Stimulated activated naive CD8-positive, alpha-beta T cell treated with anti-CD3 and anti-CD28 coated beads, Interleukin-15, Interleukin-2, amounts not matched to agents 100 ng/mL and 50 ng/mL, for 24 hours (primary cell): Measurements from ENCODE around the gene SLC5A5.
"Not testable (repeated sequence)": the region's sequence is repeated elsewhere in the genome, so short reads cannot be mapped to it uniquely, and the experiment has no call there.

Source experiments
- H3K27ac Mint-ChIP-seq: one replicate; pipeline ENCODE4 v1.8.0; 2021; ENCODE audit warnings: mild to moderate bottlenecking, mixed read lengths
- H3K27me3 Mint-ChIP-seq: one replicate; pipeline ENCODE4 v1.8.0; 2021; ENCODE audit warnings: mixed read lengths
- H3K36me3 Mint-ChIP-seq: one replicate; pipeline ENCODE4 v1.8.0; 2021; ENCODE audit warnings: low read depth, mixed read lengths
- H3K4me1 Mint-ChIP-seq: one replicate; pipeline ENCODE4 v1.8.0; 2021; ENCODE audit warnings: low read depth, mixed read lengths
- H3K4me3 Mint-ChIP-seq: one replicate; pipeline ENCODE4 v1.8.0; 2021; ENCODE audit warnings: mild to moderate bottlenecking, mixed read lengths
- H3K9me3 Mint-ChIP-seq: one replicate; pipeline ENCODE4 v1.8.0; 2021; ENCODE audit warnings: mixed read lengths

Gene SLC5A5

DNA sequence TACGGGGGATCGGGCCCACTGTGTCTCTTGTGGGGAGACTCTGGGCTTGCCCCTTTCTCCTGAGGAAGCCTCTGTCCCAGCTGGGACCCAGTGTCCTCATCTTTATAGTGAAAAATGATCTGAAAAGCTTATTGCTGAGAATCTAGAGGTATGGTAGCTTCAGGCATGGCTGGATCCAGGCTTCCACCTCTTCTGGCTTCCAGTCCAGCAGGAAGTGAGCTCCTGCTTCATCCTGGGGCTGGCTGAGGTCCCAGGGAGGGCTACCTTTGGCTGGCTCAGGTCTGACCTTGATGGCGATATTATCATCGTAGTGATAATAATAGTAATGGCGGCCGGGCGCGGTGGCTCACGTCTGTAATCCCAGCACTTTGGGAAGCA is 3.0 kb downstream of the SLC5A5 start:
- no peaks in the 10 kb centered on the region for H3K9me3 Mint-ChIP-seq
- no peaks in the 10 kb centered on the region for H3K36me3 Mint-ChIP-seq
- H3K27me3 Mint-ChIP-seq = peaks cover 3% of the 10 kb centered on the region
- H3K4me1 Mint-ChIP-seq = peaks cover 8% of the 10 kb centered on the region
- H3K27ac Mint-ChIP-seq = no peak overlapping the region
- H3K4me3 Mint-ChIP-seq = peak overlapping the region; percentile 23

DNA sequence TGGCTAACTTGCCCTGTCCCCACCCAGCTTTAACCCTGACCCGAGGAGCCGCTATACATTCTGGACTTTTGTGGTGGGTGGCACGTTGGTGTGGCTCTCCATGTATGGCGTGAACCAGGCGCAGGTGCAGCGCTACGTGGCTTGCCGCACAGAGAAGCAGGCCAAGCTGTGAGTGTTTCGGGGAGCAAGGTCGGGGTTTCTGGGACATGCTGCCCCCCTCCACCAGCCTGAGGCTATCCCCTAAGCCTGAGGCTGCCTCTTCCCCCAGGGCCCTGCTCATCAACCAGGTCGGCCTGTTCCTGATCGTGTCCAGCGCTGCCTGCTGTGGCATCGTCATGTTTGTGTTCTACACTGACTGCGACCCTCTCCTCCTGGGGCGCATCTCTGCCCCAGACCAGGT is 6.0 kb downstream of the SLC5A5 start:
- H3K4me1 Mint-ChIP-seq = peaks cover 8% of the 10 kb centered on the region
- H3K27ac Mint-ChIP-seq = no peak overlapping the region
- no peaks in the 10 kb centered on the region for H3K36me3 Mint-ChIP-seq
- no peaks in the 10 kb centered on the region for H3K9me3 Mint-ChIP-seq
- H3K27me3 Mint-ChIP-seq = peaks cover 3% of the 10 kb centered on the region
- H3K4me3 Mint-ChIP-seq = no peak overlapping the region

DNA sequence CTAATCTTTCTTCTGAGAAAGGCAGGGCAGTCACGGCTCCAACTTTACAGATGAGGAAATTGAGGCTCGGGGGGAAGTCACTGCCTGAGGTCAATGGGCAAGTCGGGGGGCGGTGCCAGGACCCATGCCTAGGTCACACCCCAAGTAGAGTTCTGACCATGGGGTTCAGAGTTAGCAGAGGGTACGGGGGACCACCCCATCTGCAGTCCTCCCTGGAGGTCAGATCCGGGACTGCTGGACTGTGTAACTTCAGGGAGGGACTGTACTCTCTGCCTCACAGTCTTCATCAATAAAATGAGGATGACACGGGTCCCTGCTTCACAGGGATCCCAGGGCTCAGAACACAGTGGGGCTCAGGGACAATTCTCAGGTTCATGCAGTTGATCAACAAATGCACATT is 7.7 kb downstream of the SLC5A5 start:
- Mint-ChIP-seq H3K4me1 (peaks cover 3% of the 10 kb centered on the region), H3K9me3 (no peaks in the 10 kb centered on the region), H3K4me3 (no peak overlapping the region), H3K27me3 (peaks cover 3% of the 10 kb centered on the region), H3K36me3 (no peaks in the 10 kb centered on the region), H3K27ac (no peak overlapping the region)

DNA sequence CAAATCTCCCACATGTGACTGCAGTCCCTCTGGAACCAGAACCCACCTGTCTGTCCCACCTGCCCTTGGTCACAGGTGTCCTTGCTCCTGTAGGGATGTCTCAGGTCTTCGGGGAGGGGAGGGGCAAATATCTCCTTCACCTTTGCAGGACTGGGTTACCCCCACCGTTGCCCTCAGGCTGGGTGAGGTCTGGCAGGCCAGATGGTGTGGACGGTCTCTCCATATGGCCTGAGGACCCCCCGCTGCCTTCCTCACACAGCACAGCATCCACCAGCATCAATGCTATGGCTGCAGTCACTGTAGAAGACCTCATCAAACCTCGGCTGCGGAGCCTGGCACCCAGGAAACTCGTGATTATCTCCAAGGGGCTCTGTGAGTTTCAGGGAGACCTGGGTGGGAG is 10.0 kb downstream of the SLC5A5 start:
- no peaks in the 10 kb centered on the region for H3K27me3 Mint-ChIP-seq
- peaks cover 4% of the 10 kb centered on the region for H3K4me1 Mint-ChIP-seq
- H3K27ac Mint-ChIP-seq = no peak overlapping the region
- no peaks in the 10 kb centered on the region for H3K9me3 Mint-ChIP-seq
- H3K36me3 Mint-ChIP-seq = no peaks in the 10 kb centered on the region
- H3K4me3 Mint-ChIP-seq = no peak overlapping the region

DNA sequence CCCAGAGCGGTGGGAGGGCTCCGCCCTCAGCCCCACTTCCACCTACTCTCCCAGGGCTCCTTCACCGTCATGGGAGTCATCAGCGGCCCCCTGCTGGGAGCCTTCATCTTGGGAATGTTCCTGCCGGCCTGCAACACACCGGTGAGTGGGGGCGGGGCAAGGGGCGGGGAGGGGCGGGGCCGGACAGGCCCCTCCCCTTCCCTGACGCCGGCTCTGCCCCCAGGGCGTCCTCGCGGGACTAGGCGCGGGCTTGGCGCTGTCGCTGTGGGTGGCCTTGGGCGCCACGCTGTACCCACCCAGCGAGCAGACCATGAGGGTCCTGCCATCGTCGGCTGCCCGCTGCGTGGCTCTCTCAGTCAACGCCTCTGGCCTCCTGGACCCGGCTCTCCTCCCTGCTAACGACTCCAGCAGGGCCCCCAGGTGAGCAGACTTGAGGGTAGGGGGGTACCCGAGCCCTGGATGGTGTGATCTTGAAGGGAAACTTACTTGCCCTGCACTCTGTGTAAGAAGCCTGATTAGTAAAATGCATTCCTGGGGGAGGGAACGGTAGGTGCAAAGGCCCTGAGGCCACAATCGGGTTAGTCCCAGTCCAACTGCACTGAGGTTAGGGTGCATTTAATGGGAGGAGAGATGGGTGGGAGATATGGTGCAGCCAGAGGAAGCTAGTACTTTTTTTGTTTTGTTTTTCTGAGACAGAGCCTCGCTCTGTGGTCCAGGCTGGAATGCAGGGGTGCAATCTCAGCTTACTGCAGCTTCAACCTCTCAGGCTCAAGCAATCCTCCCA is 12.1 kb downstream of the SLC5A5 start:
- Mint-ChIP-seq H3K27ac (no peak overlapping the region), H3K4me1 (peaks cover 4% of the 10 kb centered on the region), H3K27me3 (no peaks in the 10 kb centered on the region), H3K4me3 (no peak overlapping the region), H3K36me3 (no peaks in the 10 kb centered on the region), H3K9me3 (no peaks in the 10 kb centered on the region)

DNA sequence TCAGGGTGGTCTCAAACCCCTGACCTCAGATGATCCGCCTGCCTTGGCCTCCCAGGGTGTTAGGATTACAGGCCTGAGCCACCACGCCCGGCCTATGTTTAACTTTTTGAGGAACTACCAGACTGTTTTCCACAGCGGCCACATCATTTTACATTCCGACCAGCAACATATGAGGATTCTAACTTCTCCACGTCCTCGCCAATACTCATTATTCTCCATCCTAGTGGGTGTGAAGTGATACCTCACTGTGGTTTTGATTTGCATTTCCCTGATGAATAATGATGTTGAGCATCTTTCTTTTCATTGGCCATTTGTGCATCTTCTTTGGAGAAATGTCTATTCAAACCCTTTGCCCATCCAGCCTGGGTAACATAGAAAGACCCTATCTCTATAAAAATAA is 14.8 kb downstream of the SLC5A5 start:
- no peak overlapping the region for H3K4me3 Mint-ChIP-seq
- no peaks in the 10 kb centered on the region for H3K9me3 Mint-ChIP-seq
- no peak overlapping the region for H3K27ac Mint-ChIP-seq
- H3K36me3 Mint-ChIP-seq = no peaks in the 10 kb centered on the region
- peaks cover 4% of the 10 kb centered on the region for H3K4me1 Mint-ChIP-seq
- no peaks in the 10 kb centered on the region for H3K27me3 Mint-ChIP-seq

DNA sequence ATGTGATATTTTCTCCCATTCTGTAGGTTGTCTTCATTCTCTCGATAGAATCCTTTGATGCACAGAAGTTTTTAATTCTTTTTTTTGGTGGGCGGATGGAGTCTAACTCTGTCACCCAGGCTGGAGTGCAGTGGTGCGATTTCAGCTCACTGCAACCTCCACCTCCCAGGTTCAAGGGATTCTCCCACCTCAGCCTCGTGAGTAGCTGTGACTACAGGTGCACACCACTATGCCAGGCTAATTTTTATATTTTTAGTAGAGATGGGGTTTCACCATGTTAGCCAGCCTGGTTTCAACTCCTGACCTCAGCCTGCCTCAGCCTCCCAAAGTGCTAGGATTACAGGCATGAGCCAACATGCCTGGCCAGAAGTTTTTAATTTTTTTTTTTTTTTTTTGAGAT is 15.5 kb downstream of the SLC5A5 start:
- H3K27me3 Mint-ChIP-seq, H3K36me3 Mint-ChIP-seq, H3K4me3 Mint-ChIP-seq, H3K9me3 Mint-ChIP-seq, H3K27ac Mint-ChIP-seq, H3K4me1 Mint-ChIP-seq: not testable (repeated sequence)

DNA sequence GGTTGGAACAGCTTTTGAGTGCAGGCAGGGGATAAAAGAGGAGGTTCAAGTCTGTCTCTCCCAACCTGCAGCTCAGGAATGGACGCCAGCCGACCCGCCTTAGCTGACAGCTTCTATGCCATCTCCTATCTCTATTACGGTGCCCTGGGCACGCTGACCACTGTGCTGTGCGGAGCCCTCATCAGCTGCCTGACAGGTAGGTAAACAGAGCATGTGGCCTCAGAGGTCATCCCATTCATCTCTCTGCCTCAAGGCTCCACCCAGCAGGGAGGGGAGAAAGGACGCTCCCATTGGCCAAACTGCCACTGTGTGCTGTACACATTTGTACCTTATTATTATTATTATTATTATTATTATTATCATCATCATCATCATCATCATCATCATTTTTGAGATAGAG is 16.5 kb downstream of the SLC5A5 start:
- Mint-ChIP-seq H3K27ac (no peak overlapping the region), H3K9me3 (no peaks in the 10 kb centered on the region), H3K27me3 (no peaks in the 10 kb centered on the region), H3K4me3 (no peak overlapping the region), H3K4me1 (peaks cover 4% of the 10 kb centered on the region), H3K36me3 (no peaks in the 10 kb centered on the region)

DNA sequence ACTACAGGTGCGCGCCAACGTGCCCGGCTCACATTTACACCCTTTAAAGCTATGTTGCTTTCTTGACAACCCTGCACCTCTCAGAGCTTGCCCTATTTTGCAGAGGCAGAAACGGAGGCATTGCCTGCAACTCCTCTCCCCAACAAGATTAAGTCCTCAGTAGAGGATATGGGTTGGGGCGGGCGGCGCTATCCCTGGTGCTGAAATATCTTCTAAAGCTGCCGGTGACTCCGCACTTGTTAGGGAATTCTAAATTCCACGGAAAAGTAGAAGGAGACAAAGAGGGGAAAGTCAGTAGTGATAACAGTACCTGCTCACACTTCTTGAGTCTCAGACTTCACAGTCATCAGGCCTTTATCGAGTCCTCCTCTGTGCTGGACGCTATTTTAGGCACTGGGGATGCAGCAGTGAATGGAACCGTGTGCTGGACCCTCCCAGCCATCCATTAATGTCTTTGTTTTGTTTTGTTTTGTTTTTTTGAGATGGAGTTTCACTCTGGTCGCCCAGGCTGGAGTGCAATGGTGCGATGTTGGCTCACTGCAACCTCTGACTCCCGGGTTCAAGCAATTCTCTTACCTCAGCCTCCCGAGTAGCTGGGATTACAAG is 18.0 kb downstream of the SLC5A5 start:
- Mint-ChIP-seq H3K27ac (no peak overlapping the region), H3K27me3 (no peaks in the 10 kb centered on the region), H3K36me3 (no peaks in the 10 kb centered on the region), H3K9me3 (no peaks in the 10 kb centered on the region), H3K4me3 (no peak overlapping the region), H3K4me1 (peaks cover 4% of the 10 kb centered on the region)

DNA sequence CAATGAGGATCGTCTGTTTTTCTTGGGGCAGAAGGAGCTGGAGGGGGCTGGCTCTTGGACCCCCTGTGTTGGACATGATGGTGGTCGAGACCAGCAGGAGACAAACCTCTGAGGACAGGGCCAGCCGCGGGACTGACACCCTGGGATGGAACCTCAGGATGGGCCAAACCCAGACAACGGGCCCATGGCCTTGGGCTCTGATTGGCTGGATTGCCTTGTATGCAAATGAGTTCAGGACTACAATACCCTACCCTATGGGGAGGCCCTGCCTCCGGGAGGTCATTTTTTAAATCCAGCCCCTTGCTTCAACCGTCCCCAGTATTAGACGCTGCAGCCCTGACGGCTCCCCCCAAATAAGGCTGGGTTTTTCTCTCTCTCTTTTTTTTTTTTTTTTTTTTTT is 22.0 kb downstream of the SLC5A5 start:
- no peak overlapping the region for H3K27ac Mint-ChIP-seq
- no peaks in the 10 kb centered on the region for H3K36me3 Mint-ChIP-seq
- H3K4me1 Mint-ChIP-seq = no peaks in the 10 kb centered on the region
- H3K27me3 Mint-ChIP-seq = peaks cover 4% of the 10 kb centered on the region
- no peaks in the 10 kb centered on the region for H3K9me3 Mint-ChIP-seq
- no peak overlapping the region for H3K4me3 Mint-ChIP-seq

DNA sequence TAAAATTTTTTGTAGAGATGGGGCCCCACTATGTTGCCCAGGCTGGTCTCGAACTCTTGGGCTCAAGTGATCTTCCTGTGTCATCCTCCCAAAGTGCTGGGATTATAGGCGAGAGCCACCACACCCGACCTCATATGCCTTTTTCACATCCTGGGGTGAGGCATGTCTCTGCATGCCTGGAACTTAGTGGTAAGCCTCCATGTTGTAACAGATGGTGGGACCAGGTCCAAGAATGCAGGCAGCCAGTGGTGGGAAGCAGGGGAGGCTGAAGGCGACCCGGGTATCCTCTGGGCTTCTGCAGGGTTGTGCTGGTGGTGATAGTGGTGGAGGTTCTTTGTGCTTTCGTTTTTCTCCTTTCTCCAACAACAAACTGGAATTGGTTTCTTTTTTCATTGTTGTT is 31.0 kb downstream of the SLC5A5 start:
- Mint-ChIP-seq H3K4me1 (no peaks in the 10 kb centered on the region), H3K36me3 (no peaks in the 10 kb centered on the region), H3K9me3 (no peaks in the 10 kb centered on the region), H3K27ac (no peak overlapping the region), H3K4me3 (no peak overlapping the region), H3K27me3 (peaks cover 26% of the 10 kb centered on the region)

DNA sequence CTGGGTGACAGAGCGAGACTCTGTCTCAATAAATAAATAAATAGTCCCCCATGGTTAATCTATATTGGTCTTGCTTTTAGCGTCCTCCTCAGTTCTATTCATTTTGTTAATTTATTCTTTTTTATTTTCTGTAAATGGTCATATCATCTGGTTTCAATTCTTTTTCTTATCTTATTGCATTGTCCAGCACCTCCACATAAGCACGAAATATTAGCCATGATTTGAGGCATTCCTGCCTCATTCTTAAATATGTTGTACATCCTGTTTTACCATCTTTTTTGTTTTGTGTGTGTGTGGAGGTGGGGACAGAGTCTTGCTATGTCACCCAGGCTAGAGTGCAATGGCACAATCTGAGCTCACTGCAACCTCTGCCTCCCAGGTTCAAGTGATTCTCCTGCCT is 36.5 kb downstream of the SLC5A5 start:
- no peaks in the 10 kb centered on the region for H3K4me1 Mint-ChIP-seq
- H3K27ac Mint-ChIP-seq = no peak overlapping the region
- peaks cover 5% of the 10 kb centered on the region for H3K27me3 Mint-ChIP-seq
- H3K4me3 Mint-ChIP-seq = no peak overlapping the region
- H3K9me3 Mint-ChIP-seq = peaks cover 4% of the 10 kb centered on the region
- H3K36me3 Mint-ChIP-seq = no peaks in the 10 kb centered on the region

DNA sequence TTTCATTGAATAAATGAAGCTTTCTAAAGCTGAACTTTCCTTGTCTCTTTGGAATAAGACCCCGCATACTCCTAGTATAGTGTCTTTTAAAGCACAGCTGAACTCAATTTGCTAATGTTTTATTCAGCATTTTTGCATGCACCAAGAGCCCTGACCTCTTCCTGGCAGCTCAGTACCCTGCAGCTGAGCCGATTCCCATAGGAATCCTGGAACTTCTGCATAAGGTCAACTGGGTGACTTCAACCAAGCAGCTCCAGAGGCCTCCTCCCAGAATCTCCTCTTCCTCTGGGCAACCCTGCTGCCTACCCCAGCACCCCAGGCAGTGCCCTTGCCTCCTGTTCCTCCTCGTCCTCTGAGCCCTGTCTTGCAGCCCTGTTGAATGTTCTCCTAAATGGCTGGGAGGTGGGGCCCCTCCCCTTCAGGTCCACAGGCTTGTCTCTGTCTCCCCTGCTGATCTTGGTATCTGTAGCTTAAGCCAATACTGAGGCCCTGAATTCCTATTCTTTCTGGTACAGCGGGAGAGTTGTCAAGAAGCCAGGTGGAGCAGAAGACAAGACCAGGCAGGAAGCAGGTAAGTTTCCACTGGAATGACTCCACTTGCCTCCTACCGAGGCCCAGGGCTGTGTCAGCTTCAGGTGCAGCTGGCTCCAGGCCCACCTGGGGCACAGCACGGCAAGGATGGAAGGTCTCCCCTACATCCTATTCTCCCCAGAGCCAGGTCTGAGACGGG is 37.4 kb downstream of the SLC5A5 start:
- Mint-ChIP-seq H3K4me1 (no peaks in the 10 kb centered on the region), H3K4me3 (no peak overlapping the region), H3K9me3 (peaks cover 4% of the 10 kb centered on the region), H3K27ac (no peak overlapping the region), H3K27me3 (no peaks in the 10 kb centered on the region), H3K36me3 (no peaks in the 10 kb centered on the region)

DNA sequence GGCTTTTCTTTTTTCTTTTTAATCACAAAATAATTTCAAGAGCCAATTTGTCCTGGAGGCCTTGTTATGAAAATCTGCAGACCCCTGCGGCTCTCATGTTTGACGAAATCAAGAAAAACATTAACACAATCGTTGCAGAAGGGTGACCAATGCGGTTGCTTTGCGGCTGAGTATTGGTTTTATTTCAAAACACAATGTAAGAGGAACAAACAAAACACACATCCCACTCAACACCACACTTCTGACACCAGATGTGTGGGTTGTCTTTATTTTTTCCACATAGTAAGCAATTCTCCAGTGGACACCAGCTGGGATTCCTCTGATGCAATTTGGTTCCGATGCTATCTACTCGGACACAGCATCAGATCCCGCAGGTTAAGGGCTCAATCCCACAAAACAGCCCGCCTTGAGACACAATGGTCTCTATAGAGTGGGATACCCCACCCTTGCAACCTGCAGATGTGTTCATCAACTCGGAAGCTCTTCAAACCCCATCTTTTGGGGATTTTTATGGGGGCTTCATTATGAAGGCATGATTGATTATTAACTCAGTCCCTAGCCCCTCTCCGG is 39.1 kb downstream of the SLC5A5 start:
- Mint-ChIP-seq H3K27ac (no peak overlapping the region), H3K9me3 (peaks cover 4% of the 10 kb centered on the region), H3K4me1 (no peaks in the 10 kb centered on the region), H3K27me3 (no peaks in the 10 kb centered on the region), H3K4me3 (no peak overlapping the region), H3K36me3 (no peaks in the 10 kb centered on the region)

DNA sequence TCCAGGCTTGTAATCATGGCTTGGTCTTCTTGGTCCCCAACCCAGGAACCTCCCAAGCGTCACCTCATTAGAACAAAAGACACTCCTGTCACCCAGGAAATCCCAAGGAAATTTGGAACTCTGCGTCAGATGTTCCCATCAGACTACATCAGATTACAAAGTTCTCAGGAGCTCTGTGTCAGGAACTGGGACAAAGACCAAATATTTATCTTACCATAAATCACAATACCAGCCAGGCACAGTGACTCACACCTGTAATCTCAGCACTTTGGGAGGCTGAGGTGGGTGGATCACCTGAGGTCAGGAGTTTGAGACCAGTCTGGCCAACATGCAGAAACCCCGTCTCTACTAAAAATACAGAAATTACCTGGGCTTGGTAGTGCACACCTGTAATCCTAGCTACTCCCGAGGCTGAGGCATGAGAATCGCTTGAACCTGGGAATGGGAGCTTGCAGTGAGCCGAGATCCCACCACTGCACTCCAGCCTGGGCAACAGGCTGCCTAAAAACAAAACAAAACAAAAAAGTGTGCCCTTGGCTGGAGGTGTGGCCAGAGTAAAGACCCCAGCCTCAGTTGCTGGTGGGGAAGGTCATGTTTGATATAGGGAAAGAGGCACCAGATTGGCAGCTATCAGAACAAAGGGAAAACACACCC is 44.3 kb downstream of the SLC5A5 start:
- Mint-ChIP-seq H3K4me3 (no peak overlapping the region), H3K4me1 (no peaks in the 10 kb centered on the region), H3K9me3 (no peaks in the 10 kb centered on the region), H3K27me3 (peaks cover 11% of the 10 kb centered on the region), H3K36me3 (no peaks in the 10 kb centered on the region), H3K27ac (no peak overlapping the region)
